Measurements from ENCODE around the gene CLIP2. TPM values are rescaled to one million over a fixed set of nuclear protein-coding genes. Genes with fewer than 3 reads are reported as not detected.

The CLIP2 gene
- total RNA-seq, 1 donor = 31.9 TPM

DNA sequence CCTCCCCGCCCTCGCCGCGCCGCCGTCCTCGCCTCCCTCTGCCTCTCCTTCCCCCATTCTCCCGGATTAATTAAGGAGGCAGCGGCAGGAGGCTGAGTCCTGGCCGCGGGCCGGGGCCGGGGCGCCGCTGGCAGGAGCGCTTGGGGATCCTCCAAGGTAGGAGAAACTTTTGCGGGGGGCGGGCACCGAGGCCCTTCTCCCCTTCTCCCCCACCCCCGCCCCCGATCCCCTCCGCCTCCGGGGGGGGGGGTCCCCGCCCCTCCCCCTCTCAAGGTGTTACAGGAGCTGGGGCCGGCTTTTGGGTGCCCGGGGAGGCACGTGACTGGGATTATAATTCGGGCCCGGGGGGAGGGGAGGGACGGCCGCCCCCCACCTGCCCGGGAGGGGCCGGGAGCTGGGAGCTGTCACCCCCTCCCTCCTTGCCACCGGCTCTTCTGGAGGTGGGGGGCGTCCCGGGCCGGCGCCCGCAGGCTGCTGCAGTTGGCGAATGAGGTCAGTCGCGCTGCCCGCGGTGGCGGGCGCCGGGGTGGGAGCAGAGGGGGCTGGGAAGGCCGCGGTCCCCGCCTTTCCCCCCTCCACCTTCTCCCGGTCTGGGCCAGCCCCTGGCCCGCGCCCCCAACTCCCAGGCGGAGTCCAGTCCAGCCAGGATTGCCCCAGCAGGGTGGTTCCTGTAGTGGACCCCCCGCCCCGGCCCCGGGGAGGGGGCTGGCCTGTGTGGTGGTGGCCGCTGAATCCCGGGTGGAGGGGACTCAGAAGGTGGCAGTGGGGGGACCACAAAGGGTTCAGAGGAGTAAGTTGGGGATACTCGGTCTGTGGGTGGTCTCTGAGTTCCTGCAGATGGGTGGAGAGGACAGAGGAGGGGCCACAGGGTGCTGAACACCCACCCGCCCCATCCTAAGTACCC lies 165.1 kb downstream of the CLIP2 start:
- no peak for DNase-seq (ENCODE audit: low read depth)
- peak overlapping the region; percentile 69 for H3K4me3 ChIP-seq (ENCODE audit: low read depth, low read length)
- TF ChIP-seq, protein P1, sequence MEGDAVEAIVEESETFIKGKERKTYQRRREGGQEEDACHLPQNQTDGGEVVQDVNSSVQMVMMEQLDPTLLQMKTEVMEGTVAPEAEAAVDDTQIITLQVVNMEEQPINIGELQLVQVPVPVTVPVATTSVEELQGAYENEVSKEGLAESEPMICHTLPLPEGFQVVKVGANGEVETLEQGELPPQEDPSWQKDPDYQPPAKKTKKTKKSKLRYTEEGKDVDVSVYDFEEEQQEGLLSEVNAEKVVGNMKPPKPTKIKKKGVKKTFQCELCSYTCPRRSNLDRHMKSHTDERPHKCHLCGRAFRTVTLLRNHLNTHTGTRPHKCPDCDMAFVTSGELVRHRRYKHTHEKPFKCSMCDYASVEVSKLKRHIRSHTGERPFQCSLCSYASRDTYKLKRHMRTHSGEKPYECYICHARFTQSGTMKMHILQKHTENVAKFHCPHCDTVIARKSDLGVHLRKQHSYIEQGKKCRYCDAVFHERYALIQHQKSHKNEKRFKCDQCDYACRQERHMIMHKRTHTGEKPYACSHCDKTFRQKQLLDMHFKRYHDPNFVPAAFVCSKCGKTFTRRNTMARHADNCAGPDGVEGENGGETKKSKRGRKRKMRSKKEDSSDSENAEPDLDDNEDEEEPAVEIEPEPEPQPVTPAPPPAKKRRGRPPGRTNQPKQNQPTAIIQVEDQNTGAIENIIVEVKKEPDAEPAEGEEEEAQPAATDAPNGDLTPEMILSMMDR (IDR thresholded peaks at IDR 0.05; ENCODE audit: insufficient read depth, low read length) = no peak

DNA sequence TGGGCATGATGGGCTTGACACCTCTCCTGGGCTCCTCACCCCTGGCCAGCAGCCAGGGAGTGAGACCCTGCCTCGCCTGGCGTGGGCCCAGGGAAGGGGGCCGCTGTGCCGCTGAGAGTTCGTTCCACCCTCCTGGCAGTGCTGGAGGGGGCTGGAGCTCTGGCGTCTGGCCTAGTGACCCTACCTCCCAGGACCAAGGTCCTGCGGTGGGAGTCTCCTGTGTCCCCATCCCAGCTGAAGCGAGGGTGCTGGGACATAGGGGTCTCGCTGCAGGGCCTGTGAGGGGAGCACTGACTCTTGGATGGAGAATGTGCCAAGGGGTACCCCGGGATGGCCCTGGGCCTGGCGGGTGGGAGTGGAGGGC lies 165.7 kb downstream of the CLIP2 start:
- H3K4me3 ChIP-seq (ENCODE audit: low read depth, low read length) = peak overlapping the region; percentile 69
- no peak for DNase-seq (ENCODE audit: low read depth)
- TF ChIP-seq, protein P1 (IDR thresholded peaks at IDR 0.05; ENCODE audit: insufficient read depth, low read length) = no peak

DNA sequence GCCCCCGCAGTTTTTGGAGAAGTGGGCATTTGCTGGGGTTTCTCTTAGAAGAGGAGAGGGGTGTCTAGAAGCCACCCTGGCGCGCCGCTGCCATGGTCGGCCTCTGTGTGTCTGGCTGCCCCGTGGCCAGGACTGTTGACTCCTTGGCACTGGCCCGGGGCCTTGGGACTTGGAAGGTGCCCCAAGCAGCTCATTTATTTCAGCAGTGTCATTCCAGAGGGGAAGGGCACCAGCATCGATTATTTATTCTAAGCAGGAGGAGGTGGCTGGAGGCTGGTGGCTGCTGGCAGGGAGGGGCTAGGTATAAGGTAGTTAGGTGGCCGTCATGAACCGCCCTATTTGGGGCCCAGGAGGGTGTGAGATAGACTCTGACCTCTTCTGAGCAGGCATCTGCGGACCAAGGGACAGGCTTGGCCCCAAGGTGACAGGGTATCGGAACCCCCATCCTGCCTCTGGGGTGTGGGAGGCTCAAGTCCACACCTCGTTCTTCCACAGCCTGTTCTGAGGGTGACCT lies 166.1 kb downstream of the CLIP2 start:
- TF ChIP-seq, protein P1 (IDR thresholded peaks at IDR 0.05; ENCODE audit: insufficient read depth, low read length) = no peak
- no peak for DNase-seq (ENCODE audit: low read depth)
- no peak overlapping the region for H3K4me3 ChIP-seq (ENCODE audit: low read depth, low read length)

Other genes with a start within 250 kb of the CLIP2 start
- gene LIMK1, start 205.6 kb upstream of the CLIP2 start, total RNA-seq (ENCODE audit: low replicate concordance) = 30.3 and 48.3 TPM in 2 replicates
- 198 and 225 TPM in 2 replicates for gene EIF4H, start 115.1 kb upstream of the CLIP2 start, total RNA-seq (ENCODE audit: low replicate concordance)
- gene LAT2, start 79.4 kb upstream of the CLIP2 start, total RNA-seq (ENCODE audit: low replicate concordance) = 0.18 TPM in 1 of 2 replicates, not detected in the other
- 2.5 and 39.0 TPM in 2 replicates for gene RFC2, start 35.0 kb upstream of the CLIP2 start, total RNA-seq (ENCODE audit: low replicate concordance)
- gene GTF2IRD1, start 164.5 kb downstream of the CLIP2 start, total RNA-seq (ENCODE audit: low replicate concordance) = 5.9 and 6.4 TPM in 2 replicates

Data from fibroblast of the aortic adventitia (primary cell).